OCI-LY1 (cell line): ENCODE measurements around the gene SWAP70.

Experiments
- EZH2 ChIP-seq: fragments of 200-600 bp; sonication (generic), shearing (Covaris generic); IDR thresholded peaks from 2 replicates; pipeline ENCODE4 v1.8.0; 2017; ENCODE audit warnings: borderline replicate concordance, mixed run types, mild to moderate bottlenecking, antibody characterized with exemption, low read length, moderate library complexity, mixed read lengths
- TF ChIP-seq, protein P1 (sequence below): fragments of 200-600 bp; sonication (generic), shearing (Covaris generic); IDR thresholded peaks from 2 replicates; pipeline ENCODE4 v1.5.1; 2017; ENCODE audit warnings: mild to moderate bottlenecking, antibody characterized with exemption, low read length, moderate library complexity, mixed read lengths

GRCh38 chr11:9750551-9750950 lies 86.7 kb downstream of the SWAP70 start:
- TF ChIP-seq, protein P1, sequence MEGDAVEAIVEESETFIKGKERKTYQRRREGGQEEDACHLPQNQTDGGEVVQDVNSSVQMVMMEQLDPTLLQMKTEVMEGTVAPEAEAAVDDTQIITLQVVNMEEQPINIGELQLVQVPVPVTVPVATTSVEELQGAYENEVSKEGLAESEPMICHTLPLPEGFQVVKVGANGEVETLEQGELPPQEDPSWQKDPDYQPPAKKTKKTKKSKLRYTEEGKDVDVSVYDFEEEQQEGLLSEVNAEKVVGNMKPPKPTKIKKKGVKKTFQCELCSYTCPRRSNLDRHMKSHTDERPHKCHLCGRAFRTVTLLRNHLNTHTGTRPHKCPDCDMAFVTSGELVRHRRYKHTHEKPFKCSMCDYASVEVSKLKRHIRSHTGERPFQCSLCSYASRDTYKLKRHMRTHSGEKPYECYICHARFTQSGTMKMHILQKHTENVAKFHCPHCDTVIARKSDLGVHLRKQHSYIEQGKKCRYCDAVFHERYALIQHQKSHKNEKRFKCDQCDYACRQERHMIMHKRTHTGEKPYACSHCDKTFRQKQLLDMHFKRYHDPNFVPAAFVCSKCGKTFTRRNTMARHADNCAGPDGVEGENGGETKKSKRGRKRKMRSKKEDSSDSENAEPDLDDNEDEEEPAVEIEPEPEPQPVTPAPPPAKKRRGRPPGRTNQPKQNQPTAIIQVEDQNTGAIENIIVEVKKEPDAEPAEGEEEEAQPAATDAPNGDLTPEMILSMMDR: no peak
- TF ChIP-seq EZH2: no peak
